Gastroesophageal sphincter (tissue), 4 donors: ENCODE measurements around the gene COMMD6. TPM values are rescaled to one million over a fixed set of nuclear protein-coding genes. Genes with fewer than 3 reads are reported as not detected.

Experiments used
- ATAC-seq: fragments of 150-250 bp; one replicate; pipeline ENCODE4 v1.9.1; 2016; ENCODE audit warnings: mild to moderate bottlenecking, moderate library complexity
- H3K27ac ChIP-seq, 4 donors: fragments of 200-600 bp; sonication (generic) in 3 of 4; 1 replicate in 3 of 4; 2 replicates in 1 of 4; pipeline ENCODE4 v1.5.1; 2016 to 2019
- H3K27me3 ChIP-seq: fragments of 200-600 bp; sonication (generic); one replicate; pipeline ENCODE4 v1.5.1; 2019
- H3K36me3 ChIP-seq, 2 donors: fragments of 200-600 bp; sonication (generic); one replicate each; pipeline ENCODE4 v1.5.1; 2019; ENCODE audit warnings: control low read depth in 1 of 2
- H3K4me1 ChIP-seq, 3 donors: fragments of 200-600 bp; sonication (generic); 1 replicate in 2 of 3; 2 replicates in 1 of 3; pipeline ENCODE4 v1.5.1; 2016 to 2019; ENCODE audit warnings: control low read depth in 2 of 3
- H3K4me3 ChIP-seq, 2 donors: fragments of 200-600 bp; sonication (generic); one replicate each; pipeline ENCODE4 v1.5.1; 2019; ENCODE audit warnings: mild to moderate bottlenecking in 1 of 2, moderate library complexity in 1 of 2
- H3K9me3 ChIP-seq, 3 donors: fragments of 200-600 bp; sonication (generic); one replicate each; pipeline ENCODE4 v1.5.1; 2017 to 2019; ENCODE audit warnings: control low read depth in 2 of 3
- EP300 ChIP-seq: sonication (generic); formaldehyde crosslinking; IDR thresholded peaks from one replicate; pipeline ENCODE4 v1.6.1; 2017; ENCODE audit warnings: antibody characterized with exemption, mild to moderate bottlenecking
- POLR2A ChIP-seq, 2 donors: fragments of 450-650 bp; IDR thresholded peaks; one replicate each; pipeline ENCODE4 v1.6.1; 2017; ENCODE audit warnings: antibody characterized with exemption in 2 of 2, mild to moderate bottlenecking in 2 of 2, moderate library complexity in 1 of 2
- POLR2AphosphoS5 ChIP-seq: sonication (generic); formaldehyde crosslinking; IDR thresholded peaks from one replicate; pipeline ENCODE4 v1.6.1; 2017; ENCODE audit warnings: antibody characterized with exemption
- WGBS, 2 donors: methylation state at CpG; one replicate each; pipeline ENCODE4 v1.1.5; 2018; ENCODE audit warnings: low coverage in 1 of 2; 5-methylcytosine and 5-hydroxymethylcytosine counted together
- total RNA-seq, 4 donors: library from RNA; depleted of rRNA; stranded (reverse); fragments of >200 nt; gene quantifications; one replicate each; pipeline ENCODE4 v1.1.0, GENCODE V29; 2016
- TF ChIP-seq, protein P1 (sequence below), 4 experiments: fragments of 200-600 bp in 2 of 4; fragments of 450-650 bp in 2 of 4; sonication (generic) in 1 of 4; IDR thresholded peaks; one replicate each; pipeline ENCODE4 v1.5.1; 2017 to 2019; ENCODE audit warnings: antibody characterized with exemption in 4 of 4, mild to moderate bottlenecking in 2 of 4, moderate library complexity in 2 of 4

The COMMD6 gene
- total RNA-seq, 4 donors from 2014 or later: 61.3 to 138 (median 107) TPM

DNA sequence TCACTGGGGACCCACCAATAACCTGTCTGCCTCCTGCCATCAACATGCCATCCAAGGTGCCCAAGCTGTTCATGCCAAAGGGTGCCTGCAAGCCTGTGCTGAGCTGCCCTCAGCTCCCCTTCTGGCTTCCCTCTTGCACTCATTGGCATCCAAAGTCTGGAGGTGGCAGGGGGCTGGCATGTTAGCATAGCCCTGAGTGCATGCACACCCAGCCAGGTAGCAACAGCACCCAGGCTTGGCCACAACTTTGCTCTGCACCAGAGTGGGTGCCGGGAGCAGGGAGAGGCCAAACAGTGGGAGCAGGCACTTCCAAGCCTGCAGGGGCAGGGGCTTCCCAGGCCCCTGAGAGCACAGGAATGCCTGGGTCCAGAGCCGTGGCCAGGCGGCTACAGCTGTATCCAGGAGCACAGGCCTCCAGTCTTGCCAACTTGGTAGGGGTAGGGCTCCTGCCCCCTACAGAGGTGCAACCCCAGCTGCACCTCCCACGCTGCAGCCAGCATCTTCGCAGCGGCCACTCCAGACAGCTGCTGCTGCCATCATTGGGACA is 29.6 kb downstream of the COMMD6 start:
- no peak for TF ChIP-seq POLR2A (IDR thresholded peaks at IDR 0.05)
- no peak for TF ChIP-seq EP300
- TF ChIP-seq POLR2AphosphoS5: no peak
- TF ChIP-seq, protein P1, sequence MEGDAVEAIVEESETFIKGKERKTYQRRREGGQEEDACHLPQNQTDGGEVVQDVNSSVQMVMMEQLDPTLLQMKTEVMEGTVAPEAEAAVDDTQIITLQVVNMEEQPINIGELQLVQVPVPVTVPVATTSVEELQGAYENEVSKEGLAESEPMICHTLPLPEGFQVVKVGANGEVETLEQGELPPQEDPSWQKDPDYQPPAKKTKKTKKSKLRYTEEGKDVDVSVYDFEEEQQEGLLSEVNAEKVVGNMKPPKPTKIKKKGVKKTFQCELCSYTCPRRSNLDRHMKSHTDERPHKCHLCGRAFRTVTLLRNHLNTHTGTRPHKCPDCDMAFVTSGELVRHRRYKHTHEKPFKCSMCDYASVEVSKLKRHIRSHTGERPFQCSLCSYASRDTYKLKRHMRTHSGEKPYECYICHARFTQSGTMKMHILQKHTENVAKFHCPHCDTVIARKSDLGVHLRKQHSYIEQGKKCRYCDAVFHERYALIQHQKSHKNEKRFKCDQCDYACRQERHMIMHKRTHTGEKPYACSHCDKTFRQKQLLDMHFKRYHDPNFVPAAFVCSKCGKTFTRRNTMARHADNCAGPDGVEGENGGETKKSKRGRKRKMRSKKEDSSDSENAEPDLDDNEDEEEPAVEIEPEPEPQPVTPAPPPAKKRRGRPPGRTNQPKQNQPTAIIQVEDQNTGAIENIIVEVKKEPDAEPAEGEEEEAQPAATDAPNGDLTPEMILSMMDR (IDR thresholded peaks at IDR 0.05): no peak
- Histone ChIP-seq H3K4me1 (no peaks in the 10 kb centered on the region), H3K9me3 (no peaks in the 10 kb centered on the region), H3K27ac (no peak overlapping the region), H3K27me3 (no peaks in the 10 kb centered on the region), H3K36me3 (no peaks in the 10 kb centered on the region), H3K4me3 (no peak overlapping the region)
- no peak for ATAC-seq
- WGBS, 2 donors: 78% methylated on average over 3 of the region's 6 CpGs; no CpG with 5 or more reads in 1 of the 2 donors

DNA sequence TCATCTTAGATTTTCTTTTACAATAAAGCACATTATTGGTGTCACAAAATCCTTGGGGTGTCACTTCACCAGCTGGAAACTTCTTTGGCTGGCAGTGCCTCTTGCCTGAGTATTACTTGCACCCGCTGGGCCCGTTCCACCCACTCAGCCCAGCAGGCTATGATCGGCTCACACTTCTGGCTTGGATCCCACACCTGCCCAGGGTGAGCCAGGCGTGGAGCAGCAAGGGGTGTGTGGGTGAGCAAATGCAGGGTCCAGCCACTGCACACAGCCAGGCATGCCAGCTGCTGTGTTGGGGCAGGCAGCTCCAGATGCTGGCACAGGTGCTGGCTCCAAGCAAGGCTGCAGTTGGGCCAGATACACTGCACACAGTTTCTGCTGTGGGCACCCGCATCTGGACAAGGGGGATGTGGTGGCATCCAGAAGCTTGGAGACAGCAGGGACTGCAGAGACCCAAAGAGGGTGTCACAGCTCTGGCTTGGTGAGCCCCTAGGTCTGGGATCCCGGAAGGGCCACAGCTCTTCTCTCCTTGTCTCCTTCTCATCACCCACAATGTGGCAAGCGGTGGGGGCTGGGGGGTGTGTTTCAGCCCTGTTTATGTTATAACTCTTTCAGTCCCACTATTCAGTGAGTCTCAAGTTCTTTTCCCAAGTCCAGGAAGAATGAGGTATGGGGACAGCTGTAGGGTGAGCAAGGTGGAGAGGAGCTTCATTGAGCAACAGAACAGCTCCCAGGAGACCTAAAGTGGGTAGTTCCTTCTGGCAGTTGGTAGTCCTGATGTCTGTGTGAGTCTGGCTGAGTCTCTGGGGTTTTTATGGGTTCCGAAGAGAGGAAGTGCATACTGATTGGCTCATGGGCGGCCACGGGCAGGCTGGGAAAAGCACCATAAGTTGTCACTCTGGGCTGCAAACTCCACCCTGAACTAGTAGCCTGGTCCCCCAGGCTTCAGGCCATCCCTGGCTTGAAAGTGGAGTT is 30.3 kb downstream of the COMMD6 start:
- Histone ChIP-seq H3K9me3 (no peaks in the 10 kb centered on the region), H3K4me1 (no peaks in the 10 kb centered on the region), H3K4me3 (no peak overlapping the region), H3K36me3 (no peaks in the 10 kb centered on the region), H3K27me3 (no peaks in the 10 kb centered on the region), H3K27ac (no peak overlapping the region)
- 88% methylated on average over 3 of the region's 10 CpGs; no CpG with 5 or more reads in 1 of the 2 donors for WGBS, 2 donors
- ATAC-seq: no peak
- TF ChIP-seq, protein P1 (IDR thresholded peaks at IDR 0.05): no peak
- no peak for TF ChIP-seq POLR2AphosphoS5
- TF ChIP-seq POLR2A (IDR thresholded peaks at IDR 0.05): no peak
- TF ChIP-seq EP300: no peak

DNA sequence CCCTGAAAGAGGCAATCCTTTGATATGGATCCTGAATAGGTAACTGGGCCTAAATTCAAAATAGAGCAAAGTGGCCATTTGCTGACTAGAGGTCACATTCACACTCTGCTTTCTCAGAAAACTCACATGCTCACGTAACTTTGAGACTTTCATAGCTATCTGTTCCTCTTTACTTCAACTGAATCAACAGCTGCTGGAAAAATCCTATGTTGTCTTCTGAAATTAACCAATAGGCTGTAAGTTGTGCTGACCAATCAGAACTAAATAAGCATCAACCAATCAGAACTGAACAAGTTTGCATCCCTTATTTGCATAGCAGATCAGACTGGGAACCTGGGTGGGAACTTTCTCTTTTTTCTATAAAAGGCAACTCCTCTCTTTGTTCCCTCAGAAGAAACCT is 31.6 kb downstream of the COMMD6 start:
- no peak for ATAC-seq
- WGBS, 2 donors: 75 to 100% methylated on average over 1 of the region's 1 CpG
- H3K27ac ChIP-seq: no peak overlapping the region

DNA sequence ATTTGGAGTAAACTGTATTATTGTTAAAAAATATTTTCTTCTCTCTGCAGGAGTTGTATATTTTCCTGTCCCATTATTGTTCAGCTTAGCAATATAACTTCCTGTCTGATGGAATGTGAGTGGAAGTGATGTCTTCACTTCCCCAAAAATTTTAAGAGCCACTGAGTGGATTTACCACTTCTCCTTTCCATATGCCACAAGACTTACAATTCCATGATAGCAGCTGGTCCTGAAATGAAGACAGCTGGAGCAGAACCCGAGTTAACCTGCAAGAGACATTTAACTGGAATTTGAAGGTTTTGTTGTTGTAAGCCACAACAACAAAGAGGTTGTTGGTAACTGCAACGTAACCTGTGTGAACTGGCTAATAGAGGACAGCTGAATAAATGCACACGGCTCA is 32.3 kb downstream of the COMMD6 start:
- Histone ChIP-seq H3K36me3 (no peaks in the 10 kb centered on the region), H3K27me3 (no peaks in the 10 kb centered on the region), H3K27ac (no peak overlapping the region), H3K9me3 (no peaks in the 10 kb centered on the region), H3K4me1 (no peaks in the 10 kb centered on the region), H3K4me3 (no peak overlapping the region)
- peak; percentile 46 for ATAC-seq
- TF ChIP-seq, protein P1 (IDR thresholded peaks at IDR 0.05): no peak
- no peak for TF ChIP-seq EP300
- TF ChIP-seq POLR2A (IDR thresholded peaks at IDR 0.05): no peak
- no peak for TF ChIP-seq POLR2AphosphoS5
- 72 to 85% methylated on average over 3 of the region's 3 CpGs for WGBS, 2 donors

More for the DNA sequence above, 31.6 kb downstream of the COMMD6 start:
- Histone ChIP-seq H3K9me3 (no peaks in the 10 kb centered on the region), H3K36me3 (no peaks in the 10 kb centered on the region), H3K27me3 (no peaks in the 10 kb centered on the region), H3K4me3 (no peak overlapping the region), H3K4me1 (no peaks in the 10 kb centered on the region)
- TF ChIP-seq, protein P1 (IDR thresholded peaks at IDR 0.05): no peak
- TF ChIP-seq EP300 (no peak), POLR2A (IDR thresholded peaks at IDR 0.05) (no peak), POLR2AphosphoS5 (no peak)

DNA sequence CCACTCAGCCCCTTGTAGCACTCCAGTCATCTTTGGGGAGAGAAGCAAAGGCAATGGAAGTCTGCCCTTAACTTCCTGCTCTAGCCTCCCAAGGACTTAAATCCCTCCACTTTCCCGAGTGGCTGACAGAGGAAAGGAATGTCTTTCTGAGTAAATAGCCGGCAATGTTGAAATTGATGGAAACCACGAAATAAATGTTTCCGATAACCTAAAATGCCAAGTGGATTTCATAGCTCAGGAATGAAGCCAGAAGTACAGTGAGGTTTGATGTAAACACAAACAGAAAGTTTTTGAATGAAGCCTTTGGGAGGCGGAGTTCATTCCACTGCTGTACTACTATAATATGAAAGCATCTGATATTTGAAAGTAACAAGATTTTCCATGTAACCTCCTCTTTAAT is 41.7 kb downstream of the COMMD6 start:
- WGBS, 2 donors: 85 to 89% methylated on average over 3 to 5 of the region's 5 CpGs
- no peak for TF ChIP-seq POLR2A (IDR thresholded peaks at IDR 0.05)
- TF ChIP-seq POLR2AphosphoS5: no peak
- TF ChIP-seq, protein P1 (IDR thresholded peaks at IDR 0.05): no peak
- no peak for ATAC-seq

More for the DNA sequence above, 41.7 kb downstream of the COMMD6 start:
- no peak overlapping the region for H3K27ac ChIP-seq
- H3K9me3 ChIP-seq: no peaks in the 10 kb centered on the region
- H3K4me1 ChIP-seq: no peaks in the 10 kb centered on the region
- H3K27me3 ChIP-seq: no peaks in the 10 kb centered on the region
- H3K4me3 ChIP-seq: no peak overlapping the region
- no peaks in the 10 kb centered on the region for H3K36me3 ChIP-seq
